GM19023 (cell line): ENCODE measurements around the gene KCNK6.
A peak's percentile ranks its signal among the peaks of the same experiment; 100 is the strongest.

Source experiments
- ATAC-seq: cut with Tn5 transposase; IDR thresholded peaks from one replicate; pipeline ENCODE4 v1.9.1; 2021; ENCODE audit warnings: mild to moderate bottlenecking, moderate library complexity; ENCODE audit not compliant: unreplicated experiment

The KCNK6 gene

GRCh38 chr19:38294090-38294489, 25.6 kb upstream of the KCNK6 start:
- no peak for ATAC-seq

GRCh38 chr19:38298821-38299680, 20.6 kb upstream of the KCNK6 start:
- no peak for ATAC-seq

GRCh38 chr19:38303517-38304351, 15.9 kb upstream of the KCNK6 start, which contains the start of gene C19orf33:
C19orf33 (plus strand) TSS chr19:38304251; CDS start chr19:38304262, 11 bp downstream.
- no peak for ATAC-seq

GRCh38 chr19:38304352-38304865, 15.2 kb upstream of the KCNK6 start:
- no peak for ATAC-seq

- no peak for ATAC-seq
Observed at GRCh38 chr19:38304866-38305429, 14.7 kb upstream of the KCNK6 start.

GRCh38 chr19:38306236-38306635, 13.4 kb upstream of the KCNK6 start:
- no peak for ATAC-seq

GRCh38 chr19:38307076-38307475, 12.6 kb upstream of the KCNK6 start:
- no peak for ATAC-seq

GRCh38 chr19:38307597-38307996, 12.0 kb upstream of the KCNK6 start:
- no peak for ATAC-seq

GRCh38 chr19:38308006-38308766, 11.5 kb upstream of the KCNK6 start:
- ATAC-seq = no peak

- no peak for ATAC-seq
Observed at GRCh38 chr19:38308926-38309614, 10.6 kb upstream of the KCNK6 start.

- ATAC-seq = no peak
Observed at GRCh38 chr19:38309615-38310278, 9.9 kb upstream of the KCNK6 start.

- no peak for ATAC-seq
Observed at GRCh38 chr19:38310279-38310670, 9.4 kb upstream of the KCNK6 start.

GRCh38 chr19:38310986-38311385, 8.7 kb upstream of the KCNK6 start:
- ATAC-seq = no peak

- ATAC-seq = peak; percentile 86
Observed at GRCh38 chr19:38315657-38316476, 3.8 kb upstream of the KCNK6 start, which contains the start of gene YIF1B. YIF1B (minus strand) TSS chr19:38315947; CDS start chr19:38315917, 30 bp downstream.

- ATAC-seq = no peak
Observed at GRCh38 chr19:38316477-38317067, 3.1 kb upstream of the KCNK6 start.

- ATAC-seq = no peak
Observed at GRCh38 chr19:38317104-38317612, 2.5 kb upstream of the KCNK6 start.

GRCh38 chr19:38318660-38319059, 985 bp upstream of the KCNK6 start:
- ATAC-seq = no peak

- no peak for ATAC-seq
Observed at GRCh38 chr19:38320969-38321339, 1.3 kb downstream of the KCNK6 start.
